AG20443 (cell line): Measurements from ENCODE around the gene ANKRD44.
A peak's percentile ranks its signal among the peaks of the same experiment; 100 is the strongest.

ENCODE experiments used
- DNase-seq: peaks from one replicate; pipeline ENCODE4 v3.0.0; 2012; ENCODE audit warnings: low spot score, mixed read lengths

The ANKRD44 gene

GRCh38 chr2:197179744-197180498 is 130.7 kb downstream of the ANKRD44 start:
- peak; percentile 70 for DNase-seq

DNA sequence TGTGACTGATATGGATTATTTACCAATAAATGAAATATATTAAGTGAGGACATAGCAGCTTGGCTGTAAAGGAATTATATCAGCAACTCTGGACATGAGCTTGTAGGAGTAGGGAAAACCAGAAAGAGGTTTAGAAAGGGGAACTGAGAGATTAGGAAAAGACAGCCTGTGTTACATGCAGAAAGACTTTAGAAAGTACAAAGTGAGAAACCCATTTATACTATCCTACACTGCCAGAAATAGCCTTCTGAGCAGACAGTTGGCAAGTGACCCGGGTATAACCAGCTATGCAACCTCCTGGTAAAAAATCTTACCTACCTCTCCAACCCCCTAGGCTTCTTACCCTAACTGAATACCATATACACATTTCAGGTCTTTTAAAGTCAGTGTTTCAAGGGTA is 134.1 kb downstream of the ANKRD44 start:
- no peak for DNase-seq

DNA sequence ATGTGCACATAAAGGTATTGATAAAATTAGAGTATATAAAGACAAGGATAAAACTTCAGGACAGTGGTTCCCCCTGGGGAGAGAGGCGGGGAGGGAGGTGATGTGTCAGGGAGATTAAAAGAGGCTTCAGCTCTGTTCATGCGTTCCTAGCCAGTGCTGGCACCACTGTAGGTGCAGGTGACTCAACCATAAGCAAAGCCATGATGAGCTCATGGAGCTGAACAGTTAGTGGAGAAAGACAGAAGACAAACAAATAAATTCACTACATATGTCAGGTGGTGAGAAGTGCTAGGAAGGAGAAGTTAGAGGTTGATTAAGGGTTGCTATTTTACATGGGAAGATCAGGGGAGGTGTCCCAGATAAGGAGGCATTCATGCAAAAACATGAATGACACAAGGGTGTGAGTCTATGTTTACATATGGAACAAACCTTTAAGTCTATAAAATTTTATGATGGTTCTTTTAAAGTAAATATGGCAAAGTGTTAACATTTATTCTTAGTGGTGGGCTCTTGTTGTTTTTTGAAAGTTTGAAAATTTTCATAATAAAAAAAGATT is 136.0 kb downstream of the ANKRD44 start:
- peak; percentile 54 for DNase-seq

DNA sequence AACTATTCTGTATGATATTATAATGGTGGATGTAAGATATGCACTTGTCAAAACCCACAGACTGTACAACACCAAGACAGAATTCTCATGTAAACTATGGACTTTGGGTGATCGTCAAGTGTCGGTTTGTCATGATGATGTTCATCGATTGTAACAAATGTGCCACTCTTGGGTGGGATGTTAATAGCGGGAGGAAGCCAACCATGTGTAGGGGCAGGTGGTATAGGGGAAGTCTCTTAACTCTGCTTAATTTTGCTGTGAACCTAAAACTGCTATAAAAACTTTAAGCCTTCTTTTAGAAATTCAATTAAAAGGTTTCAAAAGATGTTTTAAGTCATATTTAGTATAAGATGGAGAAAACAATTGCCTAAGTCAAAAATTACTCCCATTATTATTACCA is 139.0 kb downstream of the ANKRD44 start:
- DNase-seq = no peak

GRCh38 chr2:197170208-197170607 is 140.4 kb downstream of the ANKRD44 start:
- peak; percentile 15 for DNase-seq

DNA sequence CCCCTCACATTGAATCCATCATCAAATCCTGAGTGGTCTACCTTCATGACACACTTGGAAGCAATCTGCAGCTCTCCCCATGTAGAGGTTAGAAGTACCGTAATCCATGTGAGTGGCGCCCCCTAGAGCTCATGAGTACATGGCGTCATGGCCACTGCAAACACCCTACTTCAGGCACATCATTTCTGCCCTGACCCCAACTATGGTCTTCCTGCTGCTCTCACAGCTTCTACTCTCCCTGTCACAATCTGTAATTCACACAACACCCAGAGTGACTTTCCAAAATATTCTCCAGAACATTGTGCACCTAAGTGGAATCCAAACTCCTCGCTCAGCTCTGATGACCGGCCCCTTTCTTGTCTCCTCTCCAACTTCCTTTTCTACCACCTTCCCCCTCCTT is 141.9 kb downstream of the ANKRD44 start:
- peak; percentile 43 for DNase-seq

DNA sequence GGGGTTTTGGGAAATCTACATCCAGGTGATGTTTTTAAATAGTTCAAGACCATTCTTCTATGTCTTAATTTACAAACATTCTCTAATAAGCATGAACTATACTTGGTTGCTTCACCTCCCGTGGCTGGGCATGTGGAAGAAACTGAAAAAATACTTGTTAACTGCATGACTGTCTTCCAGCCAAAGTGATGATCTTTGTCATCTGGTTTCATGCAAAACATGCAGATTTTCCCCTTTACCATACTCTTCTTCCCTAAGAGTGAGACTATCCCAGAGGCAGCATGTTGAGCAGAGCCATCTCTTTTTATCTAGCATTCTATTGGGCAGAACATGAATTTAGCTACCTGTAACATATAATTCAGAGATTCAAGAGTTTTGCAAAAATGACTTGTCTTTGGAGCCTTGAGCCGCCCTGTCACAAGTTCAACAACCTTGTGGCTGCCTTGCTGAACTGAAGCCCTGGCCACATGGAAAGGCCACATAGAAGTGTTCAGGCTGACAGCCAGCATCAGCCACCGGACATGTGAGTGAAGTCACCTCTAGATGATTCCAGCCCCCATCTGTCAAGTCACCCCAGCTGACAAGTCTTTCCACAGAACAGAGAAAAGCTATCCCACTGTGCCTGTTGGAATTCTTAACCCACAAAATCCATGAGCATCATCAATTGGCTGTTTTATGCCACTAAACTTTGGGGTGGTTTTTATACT is 142.8 kb downstream of the ANKRD44 start:
- no peak for DNase-seq

GRCh38 chr2:197165020-197165419 is 145.6 kb downstream of the ANKRD44 start:
- DNase-seq = no peak

DNA sequence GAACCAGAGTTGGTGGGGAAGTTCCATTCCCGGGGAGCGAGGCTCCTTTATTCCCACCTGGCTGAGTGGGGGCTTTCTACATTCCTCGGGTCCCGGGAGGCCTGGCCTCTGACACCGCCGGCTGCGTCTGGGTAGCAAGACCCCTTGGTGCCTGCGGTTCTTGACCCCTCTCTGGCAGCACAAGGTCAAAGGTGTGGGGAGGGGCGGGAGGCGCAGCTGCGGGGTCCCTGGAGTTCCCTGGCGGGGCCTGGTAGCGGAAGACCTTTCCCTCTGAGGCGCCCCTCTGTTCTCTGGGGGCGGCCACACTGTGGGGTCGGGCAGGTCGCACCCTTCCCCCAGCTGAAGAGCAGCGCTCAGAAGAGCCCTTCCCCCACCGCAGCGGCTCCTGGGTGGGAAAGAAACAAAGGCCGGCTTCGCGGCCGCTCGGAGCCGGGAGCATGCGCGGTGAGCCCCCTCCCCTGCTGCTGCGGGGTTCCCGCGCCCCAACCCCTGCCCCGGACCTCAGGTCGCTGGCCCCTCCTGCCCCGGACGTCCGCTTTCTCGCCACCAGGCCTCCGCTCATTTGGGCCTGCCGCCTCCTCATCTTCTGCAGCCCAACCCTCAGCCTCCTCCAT is 146.3 kb downstream of the ANKRD44 start:
- DNase-seq = peak; percentile 21

- DNase-seq = no peak
These were observed 146.9 kb downstream of the ANKRD44 start for GRCh38 chr2:197163712-197164140.

GRCh38 chr2:197161774-197162173 is 148.8 kb downstream of the ANKRD44 start:
- DNase-seq = no peak

DNA sequence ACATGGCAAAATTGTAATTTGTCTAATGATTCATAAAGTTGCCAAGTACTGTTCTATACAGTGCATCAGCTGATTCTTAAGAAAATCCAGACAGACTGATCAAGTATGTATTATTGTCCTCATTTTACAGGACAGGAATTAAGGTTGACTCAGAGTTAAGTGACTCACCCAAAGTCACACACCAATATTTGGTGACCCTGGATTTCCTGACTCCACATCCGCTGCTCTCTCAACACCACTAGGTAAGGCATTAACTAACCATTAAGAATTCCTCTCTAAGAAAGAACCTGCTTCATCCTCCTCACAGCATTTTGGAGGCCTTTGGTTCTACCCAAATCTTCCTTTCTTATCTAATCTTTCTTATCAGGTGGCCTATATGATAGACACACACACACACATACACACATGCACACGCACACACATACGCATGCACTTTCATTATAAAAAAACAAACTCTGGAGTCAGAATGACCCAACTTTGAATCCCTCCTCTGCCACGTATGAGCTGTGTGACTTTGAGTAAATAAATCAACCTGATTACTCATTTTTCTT is 150.8 kb downstream of the ANKRD44 start:
- DNase-seq = no peak

DNA sequence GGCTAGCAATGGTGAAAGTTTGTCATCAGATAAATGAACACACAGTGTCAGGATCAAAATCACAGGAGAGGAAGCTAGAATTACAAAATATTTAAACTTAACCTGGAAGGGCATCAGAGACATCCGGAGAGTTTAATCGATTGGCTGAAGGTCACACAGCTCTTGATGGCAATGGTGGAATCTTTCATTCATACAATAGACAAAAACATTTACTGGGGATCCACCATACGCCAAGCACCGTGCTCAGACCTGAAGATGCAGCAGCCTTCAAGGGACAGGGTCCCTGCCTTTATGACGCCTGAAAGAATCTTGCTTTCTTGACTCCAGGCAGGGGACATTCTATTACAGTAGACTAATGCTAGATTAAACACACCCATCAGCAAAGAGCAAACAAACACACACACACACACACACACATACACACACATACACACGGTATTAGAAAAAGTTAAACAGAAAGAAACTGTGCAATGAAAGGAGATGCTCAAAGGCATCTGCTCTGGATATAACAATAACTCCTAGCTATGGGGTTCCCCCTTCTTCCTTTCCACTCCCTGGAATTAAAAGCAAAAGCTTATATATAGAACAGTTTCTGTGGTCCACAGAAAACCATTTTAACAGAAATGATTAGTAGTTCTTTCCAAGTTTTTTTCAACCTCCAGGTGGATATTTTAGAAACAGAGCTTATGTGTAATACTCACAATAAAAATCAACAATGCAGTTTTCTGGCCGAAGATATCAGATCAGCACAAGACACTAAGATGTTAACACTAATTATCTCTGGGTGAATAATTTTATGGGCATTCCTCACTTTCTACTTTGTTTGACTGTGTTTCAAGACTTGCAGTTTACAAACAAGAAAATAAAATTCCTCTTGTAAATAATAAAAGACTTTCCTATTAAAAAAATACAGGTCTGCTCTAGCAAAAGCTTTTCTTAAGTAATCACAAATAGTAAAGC is 151.7 kb downstream of the ANKRD44 start:
- DNase-seq = no peak

DNA sequence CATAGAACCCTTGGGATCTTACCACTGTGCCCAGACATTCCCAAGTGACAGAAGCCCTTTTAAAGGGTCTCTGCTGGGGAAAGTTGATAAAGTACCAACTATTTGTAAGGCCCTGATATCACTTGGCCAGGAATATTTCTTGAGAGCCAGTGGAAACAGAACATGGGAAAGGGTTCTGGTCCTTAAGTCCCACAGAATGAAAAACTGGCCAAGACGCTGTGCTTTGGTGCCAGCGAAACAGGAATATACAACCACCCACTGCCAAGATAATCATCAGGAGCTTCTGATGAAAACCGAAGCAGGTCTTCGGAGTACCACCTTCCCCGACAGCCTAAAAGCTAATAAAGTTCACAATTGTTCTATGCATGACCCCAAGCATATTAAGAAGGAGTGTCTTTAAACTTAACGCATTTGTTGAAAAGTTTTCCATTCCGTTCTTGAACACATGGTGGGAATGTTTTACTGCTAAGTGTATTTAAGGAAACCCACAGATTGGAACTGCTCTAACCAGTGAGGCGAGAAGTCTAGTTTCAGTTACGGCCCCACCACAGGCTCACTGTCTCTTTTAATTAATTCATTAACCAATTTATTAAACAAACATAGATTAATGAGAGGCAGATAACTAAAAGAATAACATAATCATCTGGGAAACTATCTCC is 152.6 kb downstream of the ANKRD44 start:
- DNase-seq = no peak

DNA sequence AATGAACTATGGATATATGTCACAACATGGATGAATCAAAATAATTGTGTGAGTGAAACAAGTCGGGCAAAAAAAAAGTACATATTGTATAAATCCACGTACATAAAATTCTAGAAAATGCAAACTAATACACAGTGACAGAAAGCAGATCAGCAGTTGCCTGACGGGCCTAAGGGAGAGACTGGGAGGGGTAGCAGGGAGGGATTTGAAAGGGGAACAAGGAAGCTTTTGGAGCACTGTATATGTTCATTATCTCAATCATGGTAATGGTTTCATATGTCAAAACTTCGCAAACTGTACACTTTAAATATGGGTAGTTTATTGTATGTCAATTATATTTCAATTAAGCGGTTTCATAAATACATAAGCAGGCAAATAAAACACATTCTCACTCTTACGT is 153.8 kb downstream of the ANKRD44 start:
- no peak for DNase-seq

GRCh38 chr2:197152451-197153228 is 157.9 kb downstream of the ANKRD44 start:
- DNase-seq = peak; percentile 26

DNA sequence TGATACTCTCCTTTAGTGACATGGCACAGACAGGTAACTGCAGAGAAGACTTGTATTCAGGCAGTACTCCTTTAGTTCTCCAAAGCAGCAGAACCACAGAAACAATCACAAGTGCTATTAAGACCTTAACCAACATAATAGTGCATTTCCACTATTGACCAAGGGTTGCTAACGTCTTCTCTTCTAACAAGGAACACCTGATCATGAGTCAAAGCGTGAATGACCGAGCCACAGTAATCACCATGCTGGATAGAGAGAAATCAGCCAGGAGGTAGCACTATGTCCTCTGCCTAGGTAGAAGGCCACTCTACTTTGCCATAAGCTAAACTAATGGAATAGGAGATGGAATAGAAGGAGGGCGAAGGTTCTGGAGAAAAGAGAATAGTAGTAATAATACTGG is 161.0 kb downstream of the ANKRD44 start:
- DNase-seq = no peak

DNA sequence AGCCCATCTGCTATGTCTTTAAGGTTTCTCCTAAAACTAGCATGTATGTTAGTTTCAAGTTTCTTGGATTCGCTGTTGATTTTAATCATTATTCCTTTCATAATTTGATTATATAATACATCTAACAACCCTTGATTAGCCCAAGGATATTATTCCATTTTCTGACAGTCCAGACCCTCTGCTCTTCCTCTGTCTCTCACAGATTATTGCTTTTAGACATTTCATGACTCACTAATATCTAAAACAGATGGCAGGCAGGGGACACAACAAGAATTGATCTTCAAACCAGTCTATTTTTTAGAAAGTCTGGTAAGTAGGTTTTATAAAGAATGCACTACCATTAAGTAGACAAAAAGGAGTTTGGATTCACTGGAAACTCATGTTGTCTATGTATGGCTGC is 162.2 kb downstream of the ANKRD44 start:
- DNase-seq = no peak

- no peak for DNase-seq
These were observed 162.6 kb downstream of the ANKRD44 start for GRCh38 chr2:197147942-197148341.

- no peak for DNase-seq
These were observed 163.6 kb downstream of the ANKRD44 start for GRCh38 chr2:197146995-197147394.
